ENCODE data around the gene DIAPH1. TPM values are rescaled to one million over a fixed set of nuclear protein-coding genes. Genes with fewer than 3 reads are reported as not detected.

The DIAPH1 gene
- 58.1 and 114 TPM in 2 replicates for total RNA-seq

DNA sequence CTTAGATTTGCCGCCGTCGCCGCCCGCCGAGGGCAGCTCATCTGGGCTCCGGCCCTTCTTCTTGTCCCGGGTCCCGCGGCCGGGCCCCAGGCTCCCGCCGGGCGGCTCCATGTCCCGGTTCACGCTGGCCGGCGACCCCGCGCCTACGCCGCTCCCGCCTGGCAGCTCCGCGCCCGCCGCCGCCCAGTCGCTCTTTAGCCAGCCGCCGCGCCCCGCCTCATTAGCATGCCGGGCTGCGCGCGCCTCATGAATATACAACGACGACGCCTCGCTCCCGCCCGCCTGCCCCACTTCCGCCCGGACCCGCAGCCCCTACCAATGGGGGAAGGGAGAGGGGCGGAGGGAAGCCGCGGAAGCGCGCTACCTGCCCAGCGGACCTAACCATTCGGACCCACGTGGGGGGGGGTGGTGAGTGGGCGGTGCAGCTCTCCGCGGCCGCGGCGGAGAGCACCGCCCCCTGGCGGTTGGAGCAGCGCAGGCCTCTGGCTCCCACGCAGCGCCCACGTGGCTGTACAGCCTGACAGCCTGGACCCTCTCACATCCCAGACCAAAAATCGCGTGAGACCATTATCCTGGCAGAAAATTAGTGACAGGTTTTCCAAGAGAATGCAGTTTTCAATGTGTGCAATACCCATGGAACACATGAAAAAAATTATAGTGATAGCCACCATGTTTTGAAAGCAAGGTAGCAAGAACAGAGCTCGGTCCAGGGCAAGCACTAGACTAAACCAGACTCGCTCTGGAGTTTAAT, at the start of gene DIAPH1:
Gene DIAPH1 (minus strand): TSS at position 197 of the 751 bp plus-strand sequence. CDS start 86 bp downstream, at position 111.

GRCh38 chr5:141650851-141651727, 32.3 kb upstream of the DIAPH1 start, which contains the start of gene FCHSD1:
Gene FCHSD1, minus strand, starts transcription at chr5:141651418. Its CDS starts 50 bp downstream, at chr5:141651368.

DNA sequence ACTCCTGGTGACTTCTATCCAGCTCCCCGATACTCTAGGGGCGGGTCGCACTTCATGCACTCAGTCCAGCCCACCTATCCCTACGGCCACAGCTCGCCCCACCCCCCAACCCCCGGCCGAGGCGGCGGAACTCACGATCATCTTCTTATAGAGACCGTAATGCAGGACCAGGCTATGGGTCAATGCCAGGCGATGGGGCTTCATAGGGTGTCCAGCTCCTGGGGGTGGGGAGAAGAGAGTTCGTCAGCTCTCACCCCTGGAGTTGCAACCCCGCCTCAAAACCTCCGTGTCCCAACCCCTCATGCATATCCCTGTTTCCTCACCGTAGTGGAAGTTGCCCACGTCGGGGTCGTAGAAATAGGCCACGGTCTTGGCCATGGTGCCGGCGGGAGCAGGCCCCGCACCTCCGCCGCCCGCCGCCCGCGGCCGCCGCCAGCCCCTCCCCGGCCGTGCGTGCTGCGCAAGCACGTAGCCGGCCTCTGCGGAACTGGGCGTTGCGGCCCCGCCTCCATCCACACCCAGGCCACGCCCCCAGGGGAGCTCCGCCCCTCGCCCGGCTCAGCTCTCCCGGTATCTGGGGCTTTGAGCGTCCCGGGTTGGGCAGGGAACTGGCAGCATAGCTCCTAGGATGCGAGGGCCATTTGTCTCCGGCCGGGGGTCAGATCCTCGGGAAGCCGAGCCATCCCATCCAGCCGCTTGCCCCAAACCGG, 17.8 kb upstream of the DIAPH1 start, which contains the start of the genes HDAC3 and RELL2:
Gene HDAC3 (minus strand): TSS at position 437 of the 710 bp plus-strand sequence. CDS start 59 bp downstream, at position 378.
Gene RELL2 (plus strand): TSS at position 585 of the 710 bp plus-strand sequence. CDS start 1,229 bp downstream, outside the sequence.

DNA sequence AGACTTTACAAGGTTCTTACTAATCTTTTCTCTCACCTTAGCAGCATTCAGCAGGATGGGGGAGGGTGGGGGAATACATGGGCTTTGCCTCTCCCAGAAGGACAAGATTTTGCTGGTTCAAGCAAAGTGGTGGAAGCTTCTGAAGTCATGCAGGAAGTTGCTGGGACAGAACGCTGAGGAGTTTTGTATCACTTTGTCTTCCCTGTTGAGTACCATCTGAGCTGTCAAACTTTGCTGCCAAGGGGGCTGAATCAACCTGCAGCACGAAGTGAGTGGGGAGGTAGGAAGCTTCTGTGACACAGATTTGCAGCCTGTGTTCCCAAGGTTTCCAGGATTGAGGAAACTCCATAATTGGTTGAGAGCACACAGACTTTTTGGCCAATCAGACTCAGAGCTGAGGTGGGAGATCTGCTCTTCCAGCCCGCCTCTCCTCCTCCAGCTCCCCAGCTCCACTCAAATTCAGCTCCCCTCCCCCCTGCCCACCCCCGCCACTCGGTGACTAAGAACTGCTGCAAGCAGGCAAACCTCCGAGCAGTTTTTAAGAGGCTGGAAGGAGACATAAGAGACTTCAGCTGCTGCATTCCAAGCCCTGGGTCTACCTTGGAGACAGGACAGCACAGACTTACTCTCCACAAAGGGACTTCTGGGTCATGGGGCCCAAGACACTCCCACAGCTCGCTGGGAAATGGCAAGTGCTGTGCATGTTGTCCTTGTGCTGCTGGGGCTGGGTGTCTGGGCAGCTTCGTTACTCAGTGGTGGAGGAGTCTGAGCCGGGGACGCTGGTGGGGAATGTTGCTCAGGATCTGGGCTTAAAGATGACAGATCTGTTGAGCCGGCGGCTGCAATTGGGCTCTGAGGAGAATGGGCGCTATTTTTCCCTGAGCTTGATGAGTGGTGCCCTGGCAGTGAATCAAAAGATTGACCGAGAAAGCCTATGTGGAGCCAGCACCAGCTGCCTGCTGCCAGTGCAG, 129.9 kb downstream of the DIAPH1 start, which contains the start of gene PCDHGC5:
Gene PCDHGC5 (plus strand): TSS at position 491 of the 971 bp plus-strand sequence. CDS start 160 bp downstream, at position 651.

DNA sequence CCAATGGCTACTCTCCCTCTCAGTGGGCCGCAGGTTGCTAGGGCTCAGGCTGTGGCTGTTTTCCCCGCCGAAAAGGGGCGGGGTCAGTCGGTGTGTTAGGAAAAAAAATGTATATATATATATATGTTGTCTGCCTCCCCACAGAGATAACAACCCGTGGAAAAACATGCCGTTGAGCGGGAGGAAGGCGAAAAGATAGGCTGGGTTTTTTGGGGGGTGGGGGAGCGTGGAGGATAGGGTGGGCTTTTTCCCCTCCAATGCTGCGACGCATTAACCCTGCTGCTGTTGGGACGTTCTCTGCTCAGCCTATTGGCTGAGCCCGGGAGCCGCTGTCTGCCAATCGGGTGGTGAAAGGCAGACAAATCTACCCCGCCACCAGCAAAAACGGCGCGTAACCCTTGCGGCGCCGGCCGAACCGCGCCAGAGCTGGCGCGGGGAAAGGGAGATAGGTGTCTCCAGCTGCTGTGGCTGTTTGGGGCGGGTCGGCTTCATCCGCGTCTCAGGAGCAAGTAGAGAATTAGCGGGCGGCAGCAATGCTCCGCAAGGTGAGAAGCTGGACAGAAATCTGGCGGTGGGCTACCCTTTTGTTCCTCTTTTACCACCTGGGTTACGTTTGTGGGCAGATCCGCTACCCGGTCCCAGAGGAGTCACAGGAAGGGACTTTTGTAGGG, 134.0 kb downstream of the DIAPH1 start, which contains the start of gene PCDHGC4:
Gene PCDHGC4 (plus strand): TSS at position 390 of the 671 bp plus-strand sequence. CDS start 144 bp downstream, at position 534.

DNA sequence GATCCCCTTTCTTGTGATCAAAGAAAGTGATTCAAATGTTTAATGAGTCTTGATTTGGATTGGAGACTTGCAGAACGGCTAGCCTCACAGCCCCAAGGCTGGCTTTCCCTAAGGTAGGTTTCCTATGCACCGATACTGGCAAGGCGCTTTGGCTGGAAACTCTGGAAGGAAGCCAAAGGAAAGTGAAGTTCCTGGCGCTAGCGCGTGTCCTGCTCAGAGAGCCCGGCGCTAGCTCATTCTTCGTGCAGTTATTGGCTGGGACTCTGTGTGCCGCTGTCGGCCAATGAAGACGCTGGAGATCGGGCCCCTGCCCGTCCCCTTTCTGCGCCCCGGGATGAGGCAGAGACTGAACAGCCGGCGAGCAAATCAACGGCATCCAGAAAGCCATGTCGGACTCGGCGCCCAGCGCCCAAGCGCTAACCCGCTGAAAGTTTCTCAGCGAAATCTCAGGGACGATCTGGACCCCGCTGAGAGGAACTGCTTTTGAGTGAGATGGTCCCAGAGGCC, 143.1 kb downstream of the DIAPH1 start, which contains the start of gene PCDHGC3:
Gene PCDHGC3 (plus strand): TSS at position 342 of the 507 bp plus-strand sequence. CDS start 151 bp downstream, at position 493.

Other genes with a start within 250 kb of the DIAPH1 start
- 0.34 and 2.1 TPM in 2 replicates for gene PCDHGB3, start 248.8 kb downstream of the DIAPH1 start, total RNA-seq
- gene PCDHGA6, start 245.1 kb downstream of the DIAPH1 start, total RNA-seq, result under 0.01 and 1.1 TPM in 2 replicates
- gene PCDHGA7, start 236.3 kb downstream of the DIAPH1 start, total RNA-seq, result under 0.01 and 1.8 TPM in 2 replicates
- gene PCDHGB4, start 231.3 kb downstream of the DIAPH1 start, total RNA-seq, result 3.1 and 8.0 TPM in 2 replicates
- gene PCDHGA8, start 226.4 kb downstream of the DIAPH1 start, total RNA-seq, result 0.34 and 1.3 TPM in 2 replicates
- gene PCDHGB5, start 221.1 kb downstream of the DIAPH1 start, total RNA-seq, result 4.8 and 14.0 TPM in 2 replicates
- 0.34 and 3.8 TPM in 2 replicates for gene PCDHGA9, start 216.2 kb downstream of the DIAPH1 start, total RNA-seq
- gene PCDHGB6, start 211.0 kb downstream of the DIAPH1 start, total RNA-seq, result 0.68 and 4.0 TPM in 2 replicates
- 1.7 and 7.5 TPM in 2 replicates for gene PCDHGA10, start 206.0 kb downstream of the DIAPH1 start, total RNA-seq
- gene PCDHGB7, start 201.3 kb downstream of the DIAPH1 start, total RNA-seq, result 1.4 and 9.3 TPM in 2 replicates
- gene PCDHGA11, start 197.9 kb downstream of the DIAPH1 start, total RNA-seq, result 2.1 and 5.3 TPM in 2 replicates
- 0.68 and 2.2 TPM in 2 replicates for gene PCDHGA12, start 188.5 kb downstream of the DIAPH1 start, total RNA-seq
- gene PCDHGC3, start 143.0 kb downstream of the DIAPH1 start, total RNA-seq, result 17.1 and 38.5 TPM in 2 replicates
- 0.34 and 1.2 TPM in 2 replicates for gene PCDHGC4, start 134.0 kb downstream of the DIAPH1 start, total RNA-seq
- gene PCDHGC5, start 129.9 kb downstream of the DIAPH1 start, total RNA-seq, result 0.34 and 1.1 TPM in 2 replicates
- gene HDAC3, start 17.8 kb upstream of the DIAPH1 start, total RNA-seq, result 48.0 and 64.6 TPM in 2 replicates
- 12.7 and 16.1 TPM in 2 replicates for gene RELL2, start 18.0 kb upstream of the DIAPH1 start, total RNA-seq
- gene FCHSD1, start 32.4 kb upstream of the DIAPH1 start, total RNA-seq, result 11.3 and 14.8 TPM in 2 replicates
- gene ARAP3, start 63.2 kb upstream of the DIAPH1 start, total RNA-seq, result 3.4 and 10.3 TPM in 2 replicates